Measurements from ENCODE around the gene ENTREP1.

The ENTREP1 gene

DNA sequence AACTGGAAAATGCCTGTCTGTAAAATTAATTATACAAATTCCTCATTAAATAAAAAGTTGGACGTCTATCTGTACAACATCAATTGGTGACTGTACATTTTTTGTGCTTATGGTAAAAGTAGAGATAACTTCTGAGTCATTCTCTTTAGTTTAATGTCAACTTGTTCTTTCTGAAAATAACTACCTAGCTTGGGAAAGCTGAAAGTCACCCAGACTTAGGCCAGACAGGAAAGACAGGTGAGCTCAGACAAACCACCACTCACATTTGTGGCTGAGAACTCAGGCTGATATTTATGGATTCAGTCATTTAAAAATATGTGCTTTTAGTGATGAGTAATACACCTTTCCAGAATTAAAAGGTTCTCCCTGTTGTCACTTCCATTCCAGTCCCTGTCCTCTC, 31.9 kb upstream of the ENTREP1 start:
- Histone ChIP-seq H3K27me3 (ENCODE audit: insufficient read depth, low read length) (no peaks in the 10 kb centered on the region), H3K9me2 (ENCODE audit: low read depth, low read length) (no peaks in the 10 kb centered on the region), H3K36me3 (ENCODE audit: insufficient read depth, low read length) (no peaks in the 10 kb centered on the region), H3K27ac (ENCODE audit: low read depth, low read length, poor library complexity, severe bottlenecking) (no peak overlapping the region), H3K9ac (ENCODE audit: low read length) (no peak overlapping the region), H3K9me3 (ENCODE audit: low read length) (no peaks in the 10 kb centered on the region), H3K4me1 (ENCODE audit: insufficient read depth, low read length, severe bottlenecking) (no peaks in the 10 kb centered on the region), H3K4me2 (ENCODE audit: low read length) (no peak overlapping the region), H3F3A (ENCODE audit: insufficient read depth, low read length) (no peaks in the 10 kb centered on the region), H3K79me2 (ENCODE audit: insufficient read depth, low read length) (no peaks in the 10 kb centered on the region), H4K20me1 (ENCODE audit: insufficient read depth, low read length) (no peaks in the 10 kb centered on the region), H2AFZ (ENCODE audit: low read length) (no peak overlapping the region), H3K4me3 (ENCODE audit: low read depth, low read length, poor library complexity, severe bottlenecking) (no peak overlapping the region)
- TF ChIP-seq, protein P1, sequence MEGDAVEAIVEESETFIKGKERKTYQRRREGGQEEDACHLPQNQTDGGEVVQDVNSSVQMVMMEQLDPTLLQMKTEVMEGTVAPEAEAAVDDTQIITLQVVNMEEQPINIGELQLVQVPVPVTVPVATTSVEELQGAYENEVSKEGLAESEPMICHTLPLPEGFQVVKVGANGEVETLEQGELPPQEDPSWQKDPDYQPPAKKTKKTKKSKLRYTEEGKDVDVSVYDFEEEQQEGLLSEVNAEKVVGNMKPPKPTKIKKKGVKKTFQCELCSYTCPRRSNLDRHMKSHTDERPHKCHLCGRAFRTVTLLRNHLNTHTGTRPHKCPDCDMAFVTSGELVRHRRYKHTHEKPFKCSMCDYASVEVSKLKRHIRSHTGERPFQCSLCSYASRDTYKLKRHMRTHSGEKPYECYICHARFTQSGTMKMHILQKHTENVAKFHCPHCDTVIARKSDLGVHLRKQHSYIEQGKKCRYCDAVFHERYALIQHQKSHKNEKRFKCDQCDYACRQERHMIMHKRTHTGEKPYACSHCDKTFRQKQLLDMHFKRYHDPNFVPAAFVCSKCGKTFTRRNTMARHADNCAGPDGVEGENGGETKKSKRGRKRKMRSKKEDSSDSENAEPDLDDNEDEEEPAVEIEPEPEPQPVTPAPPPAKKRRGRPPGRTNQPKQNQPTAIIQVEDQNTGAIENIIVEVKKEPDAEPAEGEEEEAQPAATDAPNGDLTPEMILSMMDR (IDR thresholded peaks at IDR 0.05; ENCODE audit: low read length): no peak
- TF ChIP-seq EZH2 (IDR thresholded peaks at IDR 0.05; ENCODE audit: borderline replicate concordance, low read length): no peak

DNA sequence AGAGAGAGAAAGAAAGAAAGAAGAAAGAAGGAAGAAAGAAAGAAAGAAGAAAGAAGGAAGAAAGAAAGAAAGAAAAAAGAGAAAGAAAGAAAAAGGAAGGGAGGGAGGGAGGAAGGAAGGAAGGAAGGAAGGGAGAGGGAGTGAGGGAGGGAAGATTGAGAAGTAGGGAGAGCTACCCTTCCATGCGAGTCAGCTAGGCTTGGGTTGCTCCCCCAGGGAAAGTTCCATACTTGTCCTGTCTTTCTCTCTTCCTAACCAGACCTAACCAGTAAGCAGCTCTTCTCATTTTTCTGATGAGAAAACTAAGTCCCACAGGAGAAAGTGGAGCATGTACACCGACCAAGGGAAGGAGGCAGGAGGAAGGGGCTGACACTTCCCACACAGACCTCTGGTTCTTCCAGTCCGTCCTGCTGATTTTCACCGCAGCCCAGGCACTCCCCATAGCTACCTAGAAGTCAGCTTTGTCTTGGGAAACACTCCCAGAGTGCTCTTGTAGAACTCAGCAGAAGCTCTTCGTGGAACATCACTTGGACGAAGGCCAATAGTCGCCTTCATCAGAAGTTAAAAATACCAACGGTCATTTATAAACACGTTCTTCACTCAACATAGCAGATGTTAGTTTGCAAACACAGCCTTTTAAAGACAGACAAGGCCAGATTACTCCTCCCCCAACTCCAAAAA, 29.0 kb upstream of the ENTREP1 start:
- TF ChIP-seq, protein P1 (IDR thresholded peaks at IDR 0.05; ENCODE audit: low read length): no peak
- no peak for TF ChIP-seq EZH2 (IDR thresholded peaks at IDR 0.05; ENCODE audit: borderline replicate concordance, low read length)
- Histone ChIP-seq H3K4me1 (ENCODE audit: insufficient read depth, low read length, severe bottlenecking) (no peaks in the 10 kb centered on the region), H3K36me3 (ENCODE audit: insufficient read depth, low read length) (no peaks in the 10 kb centered on the region), H3K27me3 (ENCODE audit: insufficient read depth, low read length) (no peaks in the 10 kb centered on the region), H4K20me1 (ENCODE audit: insufficient read depth, low read length) (no peaks in the 10 kb centered on the region), H3K27ac (ENCODE audit: low read depth, low read length, poor library complexity, severe bottlenecking) (no peak overlapping the region), H3K79me2 (ENCODE audit: insufficient read depth, low read length) (no peaks in the 10 kb centered on the region), H3K4me3 (ENCODE audit: low read depth, low read length, poor library complexity, severe bottlenecking) (no peak overlapping the region), H3K9ac (ENCODE audit: low read length) (no peak overlapping the region), H2AFZ (ENCODE audit: low read length) (no peak overlapping the region), H3F3A (ENCODE audit: insufficient read depth, low read length) (no peaks in the 10 kb centered on the region), H3K9me2 (ENCODE audit: low read depth, low read length) (no peaks in the 10 kb centered on the region), H3K4me2 (ENCODE audit: low read length) (no peak overlapping the region), H3K9me3 (ENCODE audit: low read length) (no peaks in the 10 kb centered on the region)

DNA sequence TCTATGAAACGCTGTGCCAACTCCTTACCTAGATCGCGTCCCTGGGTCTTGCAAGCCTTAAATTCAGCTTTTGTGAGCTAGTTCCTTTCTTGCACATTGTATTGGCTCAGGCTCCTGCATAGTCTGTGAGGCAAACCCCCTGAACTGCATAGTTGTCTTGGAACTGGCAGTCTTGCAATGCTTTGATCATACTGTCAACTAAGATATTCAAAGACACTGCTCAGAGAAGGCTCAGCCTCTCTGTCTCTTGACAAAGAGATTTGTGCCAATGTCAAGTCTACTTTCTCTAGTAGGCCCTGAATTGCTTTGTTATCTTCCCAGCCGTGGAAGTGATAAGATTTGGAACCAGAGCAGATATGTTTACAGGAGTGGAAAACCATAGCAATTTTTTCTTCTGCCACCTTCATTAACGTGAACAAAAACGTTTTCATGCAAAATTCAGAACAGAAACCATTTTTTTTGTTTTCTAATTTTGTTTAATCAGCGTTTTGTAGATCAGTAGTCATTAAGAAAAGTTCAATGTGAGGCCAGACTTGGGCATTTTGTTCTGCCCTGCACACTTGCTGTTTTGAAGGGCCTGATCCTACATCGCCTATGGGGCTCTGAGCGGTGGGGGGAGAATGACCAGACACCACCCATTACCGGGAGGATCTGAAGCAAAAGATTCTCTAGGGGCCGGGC, 27.6 kb upstream of the ENTREP1 start:
- no peak overlapping the region for H3K27ac ChIP-seq (ENCODE audit: low read depth, low read length, poor library complexity, severe bottlenecking)
- no peaks in the 10 kb centered on the region for H3K9me2 ChIP-seq (ENCODE audit: low read depth, low read length)
- no peaks in the 10 kb centered on the region for H3K4me1 ChIP-seq (ENCODE audit: insufficient read depth, low read length, severe bottlenecking)
- H3K79me2 ChIP-seq (ENCODE audit: insufficient read depth, low read length): no peaks in the 10 kb centered on the region
- no peaks in the 10 kb centered on the region for H4K20me1 ChIP-seq (ENCODE audit: insufficient read depth, low read length)
- no peaks in the 10 kb centered on the region for H3K27me3 ChIP-seq (ENCODE audit: insufficient read depth, low read length)
- no peak for TF ChIP-seq EZH2 (IDR thresholded peaks at IDR 0.05; ENCODE audit: borderline replicate concordance, low read length)
- TF ChIP-seq, protein P1 (IDR thresholded peaks at IDR 0.05; ENCODE audit: low read length): no peak
- no peaks in the 10 kb centered on the region for H3F3A ChIP-seq (ENCODE audit: insufficient read depth, low read length)
- H3K4me2 ChIP-seq (ENCODE audit: low read length): no peak overlapping the region
- H3K9ac ChIP-seq (ENCODE audit: low read length): no peak overlapping the region
- H3K4me3 ChIP-seq (ENCODE audit: low read depth, low read length, poor library complexity, severe bottlenecking): no peak overlapping the region
- no peaks in the 10 kb centered on the region for H3K36me3 ChIP-seq (ENCODE audit: insufficient read depth, low read length)
- H2AFZ ChIP-seq (ENCODE audit: low read length): no peak overlapping the region
- no peaks in the 10 kb centered on the region for H3K9me3 ChIP-seq (ENCODE audit: low read length)
